Gastroesophageal sphincter (tissue), 4 donors: ENCODE data around the gene EEFSEC. TPM values are rescaled to one million over a fixed set of nuclear protein-coding genes. Genes with fewer than 3 reads are reported as not detected.
A peak's percentile ranks its signal among the peaks of the same experiment; 100 is the strongest.

Experiments used
- ATAC-seq: fragments of 150-250 bp; one replicate; pipeline ENCODE4 v1.9.1; 2016; ENCODE audit warnings: mild to moderate bottlenecking, moderate library complexity
- H3K27ac ChIP-seq, 4 donors: fragments of 200-600 bp; sonication (generic) in 3 of 4; 1 replicate in 3 of 4; 2 replicates in 1 of 4; pipeline ENCODE4 v1.5.1; 2016 to 2019
- H3K27me3 ChIP-seq: fragments of 200-600 bp; sonication (generic); one replicate; pipeline ENCODE4 v1.5.1; 2019
- H3K36me3 ChIP-seq, 2 donors: fragments of 200-600 bp; sonication (generic); one replicate each; pipeline ENCODE4 v1.5.1; 2019; ENCODE audit warnings: control low read depth in 1 of 2
- H3K4me1 ChIP-seq, 3 donors: fragments of 200-600 bp; sonication (generic); 1 replicate in 2 of 3; 2 replicates in 1 of 3; pipeline ENCODE4 v1.5.1; 2016 to 2019; ENCODE audit warnings: control low read depth in 2 of 3
- H3K4me3 ChIP-seq, 2 donors: fragments of 200-600 bp; sonication (generic); one replicate each; pipeline ENCODE4 v1.5.1; 2019; ENCODE audit warnings: mild to moderate bottlenecking in 1 of 2, moderate library complexity in 1 of 2
- H3K9me3 ChIP-seq, 3 donors: fragments of 200-600 bp; sonication (generic); one replicate each; pipeline ENCODE4 v1.5.1; 2017 to 2019; ENCODE audit warnings: control low read depth in 2 of 3
- EP300 ChIP-seq: sonication (generic); formaldehyde crosslinking; IDR thresholded peaks from one replicate; pipeline ENCODE4 v1.6.1; 2017; ENCODE audit warnings: antibody characterized with exemption, mild to moderate bottlenecking
- POLR2A ChIP-seq, 2 donors: fragments of 450-650 bp; IDR thresholded peaks; one replicate each; pipeline ENCODE4 v1.6.1; 2017; ENCODE audit warnings: antibody characterized with exemption in 2 of 2, mild to moderate bottlenecking in 2 of 2, moderate library complexity in 1 of 2
- POLR2AphosphoS5 ChIP-seq: sonication (generic); formaldehyde crosslinking; IDR thresholded peaks from one replicate; pipeline ENCODE4 v1.6.1; 2017; ENCODE audit warnings: antibody characterized with exemption
- WGBS, 2 donors: methylation state at CpG; one replicate each; pipeline ENCODE4 v1.1.5; 2018; ENCODE audit warnings: low coverage in 1 of 2; 5-methylcytosine and 5-hydroxymethylcytosine counted together
- total RNA-seq, 4 donors: library from RNA; depleted of rRNA; stranded (reverse); fragments of >200 nt; gene quantifications; one replicate each; pipeline ENCODE4 v1.1.0, GENCODE V29; 2016
- TF ChIP-seq, protein P1 (sequence below), 4 experiments: fragments of 200-600 bp in 2 of 4; fragments of 450-650 bp in 2 of 4; sonication (generic) in 1 of 4; IDR thresholded peaks; one replicate each; pipeline ENCODE4 v1.5.1; 2017 to 2019; ENCODE audit warnings: antibody characterized with exemption in 4 of 4, mild to moderate bottlenecking in 2 of 4, moderate library complexity in 2 of 4

EEFSEC gene
- total RNA-seq, 4 donors from 2014 or later = 5.8 to 16.5 (median 11.4) TPM

DNA sequence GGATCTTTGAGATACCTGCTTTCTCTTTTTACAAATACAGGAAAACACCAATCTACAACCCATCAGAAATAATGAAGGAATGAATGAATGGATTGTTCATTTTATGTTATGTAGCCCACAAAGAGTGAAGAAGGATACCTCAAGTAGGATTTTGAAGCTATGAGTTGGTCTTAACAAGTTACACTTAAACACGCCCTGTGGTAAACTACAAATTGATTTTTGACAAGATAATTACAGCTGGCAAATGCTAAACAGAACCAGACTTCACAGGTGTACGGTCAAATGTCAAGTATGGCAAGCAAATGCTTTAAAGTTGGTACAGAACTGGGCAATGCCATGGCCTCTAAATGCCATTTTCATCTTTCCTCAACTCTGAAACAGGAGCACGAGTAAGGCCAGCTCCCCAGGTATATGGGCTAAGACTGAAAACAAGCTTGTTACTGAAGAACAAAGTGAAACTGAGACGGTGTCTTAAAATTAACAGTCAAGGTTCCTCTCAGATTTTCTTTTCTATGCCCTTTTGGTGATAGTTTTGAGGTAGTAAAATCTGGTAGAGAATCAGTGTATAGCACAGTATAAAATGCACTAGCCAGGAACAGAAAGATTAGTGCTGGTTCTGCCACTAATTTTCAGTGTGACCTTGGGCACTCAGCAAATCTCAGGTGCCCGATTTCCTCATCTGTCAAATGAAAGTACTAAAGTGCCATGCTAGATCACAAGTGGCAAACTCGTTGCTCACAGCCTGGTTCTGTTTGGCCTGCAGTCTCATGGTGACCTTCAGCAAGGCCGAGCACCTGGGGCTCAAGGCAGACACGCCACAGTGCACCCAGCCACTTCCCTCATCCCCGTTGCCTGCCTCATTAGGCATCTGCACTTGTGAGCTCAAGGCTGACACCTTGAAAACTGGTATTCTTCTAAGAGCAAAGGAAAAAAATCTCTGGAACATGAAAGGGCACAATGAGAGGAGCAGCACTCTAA lies 39.2 kb upstream of the EEFSEC start:
- Histone ChIP-seq H3K9me3 (no peaks in the 10 kb centered on the region), H3K27ac (no peak overlapping the region), H3K27me3 (no peaks in the 10 kb centered on the region), H3K4me3 (no peak overlapping the region), H3K4me1 (peaks cover 0 to 7% (median 5%) of the 10 kb centered on the region in 3 donors), H3K36me3 (peaks cover 0 to 73% of the 10 kb centered on the region in 2 donors)
- TF ChIP-seq POLR2AphosphoS5 (no peak), EP300 (no peak), POLR2A (IDR thresholded peaks at IDR 0.05) (no peak)
- TF ChIP-seq, protein P1, sequence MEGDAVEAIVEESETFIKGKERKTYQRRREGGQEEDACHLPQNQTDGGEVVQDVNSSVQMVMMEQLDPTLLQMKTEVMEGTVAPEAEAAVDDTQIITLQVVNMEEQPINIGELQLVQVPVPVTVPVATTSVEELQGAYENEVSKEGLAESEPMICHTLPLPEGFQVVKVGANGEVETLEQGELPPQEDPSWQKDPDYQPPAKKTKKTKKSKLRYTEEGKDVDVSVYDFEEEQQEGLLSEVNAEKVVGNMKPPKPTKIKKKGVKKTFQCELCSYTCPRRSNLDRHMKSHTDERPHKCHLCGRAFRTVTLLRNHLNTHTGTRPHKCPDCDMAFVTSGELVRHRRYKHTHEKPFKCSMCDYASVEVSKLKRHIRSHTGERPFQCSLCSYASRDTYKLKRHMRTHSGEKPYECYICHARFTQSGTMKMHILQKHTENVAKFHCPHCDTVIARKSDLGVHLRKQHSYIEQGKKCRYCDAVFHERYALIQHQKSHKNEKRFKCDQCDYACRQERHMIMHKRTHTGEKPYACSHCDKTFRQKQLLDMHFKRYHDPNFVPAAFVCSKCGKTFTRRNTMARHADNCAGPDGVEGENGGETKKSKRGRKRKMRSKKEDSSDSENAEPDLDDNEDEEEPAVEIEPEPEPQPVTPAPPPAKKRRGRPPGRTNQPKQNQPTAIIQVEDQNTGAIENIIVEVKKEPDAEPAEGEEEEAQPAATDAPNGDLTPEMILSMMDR (IDR thresholded peaks at IDR 0.05) = no peak
- WGBS, 2 donors = 88 to 91% methylated on average over 7 to 8 of the region's 9 CpGs
- ATAC-seq = no peak

DNA sequence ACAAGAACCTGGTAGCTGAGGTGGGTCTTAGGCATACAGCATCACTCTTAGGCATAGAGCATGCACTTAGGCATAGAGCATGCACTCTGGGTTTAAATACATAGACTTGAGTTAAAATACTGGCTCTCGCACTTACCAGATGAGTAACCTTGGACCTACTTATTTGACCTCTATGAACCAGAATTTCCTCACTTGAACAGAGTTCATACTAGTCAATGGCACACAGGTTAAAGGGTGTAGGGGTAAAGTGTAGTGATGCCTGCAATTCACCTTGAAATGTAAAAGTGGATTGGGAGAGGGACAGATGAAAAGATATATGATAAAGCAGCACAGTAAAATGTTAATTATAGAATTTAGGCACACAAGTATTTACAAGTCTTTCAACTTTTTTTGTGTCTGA lies 31.3 kb upstream of the EEFSEC start:
- H3K36me3 ChIP-seq = peaks cover 0 to 14% of the 10 kb centered on the region in 2 donors
- no peak for ATAC-seq
- H3K27me3 ChIP-seq = no peaks in the 10 kb centered on the region
- no peaks in the 10 kb centered on the region for H3K9me3 ChIP-seq
- H3K27ac ChIP-seq = no peak overlapping the region
- 88 to 100% methylated on average over 1 of the region's 1 CpG for WGBS, 2 donors
- no peak overlapping the region for H3K4me3 ChIP-seq
- TF ChIP-seq EP300 = no peak
- no peak for TF ChIP-seq POLR2AphosphoS5
- TF ChIP-seq POLR2A (IDR thresholded peaks at IDR 0.05) = no peak
- TF ChIP-seq, protein P1 (IDR thresholded peaks at IDR 0.05) = no peak
- peaks cover 0 to 20% (median 11%) of the 10 kb centered on the region in 3 donors for H3K4me1 ChIP-seq

DNA sequence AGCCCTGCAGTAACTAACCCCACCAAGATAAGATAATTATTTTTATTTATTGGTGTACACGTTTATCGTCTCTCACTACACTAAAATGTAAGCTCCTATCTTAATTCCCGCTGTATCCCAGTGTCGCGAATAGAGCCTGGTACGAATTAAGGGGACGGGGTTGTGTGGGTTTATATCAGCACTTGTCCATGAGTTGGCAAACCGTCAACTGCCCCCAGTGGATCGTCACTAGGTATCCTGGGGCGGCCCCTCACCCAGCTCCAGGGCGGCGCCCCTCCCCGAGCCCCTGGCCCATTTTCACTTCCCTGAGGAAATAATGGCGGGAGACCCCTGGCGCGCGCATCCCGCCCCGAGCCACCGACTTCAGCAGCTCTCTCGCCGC lies 30.1 kb upstream of the EEFSEC start:
- no peak for ATAC-seq
- peak overlapping the region in 3 of 4 donors; percentile 74 to 82 (median 78) for H3K27ac ChIP-seq
- H3K4me1 ChIP-seq = peaks cover 0 to 20% (median 11%) of the 10 kb centered on the region in 3 donors
- H3K36me3 ChIP-seq = peaks cover 0 to 5% of the 10 kb centered on the region in 2 donors
- 4% methylated on average over 7 of the region's 22 CpGs; no CpG with 5 or more reads in 1 of the 2 donors for WGBS, 2 donors
- H3K4me3 ChIP-seq = peak overlapping the region; percentile 84 to 92
- H3K9me3 ChIP-seq = no peaks in the 10 kb centered on the region
- no peak for TF ChIP-seq POLR2A (IDR thresholded peaks at IDR 0.05)
- TF ChIP-seq, protein P1 (IDR thresholded peaks at IDR 0.05) = no peak
- TF ChIP-seq POLR2AphosphoS5 = no peak
- TF ChIP-seq EP300 = no peak
- H3K27me3 ChIP-seq = no peaks in the 10 kb centered on the region

DNA sequence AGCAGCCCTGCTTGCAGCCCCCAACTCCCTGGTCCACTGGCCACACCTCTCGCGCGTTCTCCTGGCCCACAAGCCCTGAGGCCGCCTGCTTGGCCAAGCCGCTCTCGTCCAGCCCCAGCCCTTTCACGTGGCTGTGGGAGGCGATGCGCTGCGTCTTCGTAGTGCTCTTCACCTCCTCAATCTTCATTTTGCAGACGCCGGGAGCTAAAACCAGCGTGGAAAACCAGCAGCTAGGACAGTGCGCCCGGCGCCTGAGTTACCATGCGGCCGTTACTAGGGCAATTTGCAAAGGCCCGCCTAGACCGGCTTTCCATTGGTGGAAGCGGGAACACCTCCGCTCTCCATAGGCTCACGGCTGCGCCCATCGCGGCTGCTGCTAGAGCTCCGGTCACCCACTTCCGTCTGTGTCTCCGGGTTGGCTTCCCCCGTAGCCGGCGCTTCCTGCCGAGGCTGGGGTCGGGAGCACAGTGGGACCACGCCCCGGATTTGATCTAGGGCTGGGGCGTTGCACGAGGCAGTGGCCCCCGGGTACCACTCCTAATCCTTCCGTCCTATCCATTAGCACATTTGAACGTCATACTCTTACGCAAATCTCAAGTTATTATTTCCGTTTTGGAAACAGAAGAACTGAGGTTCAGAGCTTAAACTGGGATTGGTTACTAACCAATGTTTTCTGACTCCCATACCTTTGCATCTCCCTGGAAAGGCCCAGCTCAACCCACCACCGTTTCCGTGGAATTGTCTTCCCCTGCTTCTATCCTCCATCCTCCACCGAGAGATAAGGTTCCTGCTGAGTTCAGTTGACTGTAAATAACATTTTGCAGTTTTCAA lies 29.5 kb upstream of the EEFSEC start, which contains the start of gene RUVBL1:
Gene RUVBL1, minus strand, starts transcription at position 275 of the 831 bp plus-strand sequence. Its CDS starts 88 bp downstream, at position 187.
- peak within 1 kb of the TSS; percentile 12 to 82 (median 76) for H3K27ac ChIP-seq
- WGBS, 2 donors = 5 to 6% methylated on average over 9 to 18 of the region's 47 CpGs
- TF ChIP-seq EP300 (no peak), POLR2A (IDR thresholded peaks at IDR 0.05) (peak in 1 of 2 donors; percentile 13), POLR2AphosphoS5 (peak; percentile 49)
- TF ChIP-seq, protein P1 (IDR thresholded peaks at IDR 0.05) = no peak

More for the DNA sequence above, 29.5 kb upstream of the EEFSEC start, which contains the start of gene RUVBL1:
- H3K27me3 ChIP-seq = no peaks in the 10 kb centered on the region
- H3K36me3 ChIP-seq = peaks cover 0 to under 1% of the 10 kb centered on the region in 2 donors
- H3K9me3 ChIP-seq = no peaks in the 10 kb centered on the region
- H3K4me3 ChIP-seq = peak within 1 kb of the TSS; percentile 84 to 92
- H3K4me1 ChIP-seq = peaks cover 0 to 20% (median 11%) of the 10 kb centered on the region in 3 donors
- peak; percentile 100 for ATAC-seq
